WTC11 (cell line): ENCODE measurements around the gene PCDHGA1. TPM values are rescaled to one million over a fixed set of nuclear protein-coding genes. Genes with fewer than 3 reads are reported as not detected.

Experiments used
- ATAC-seq: fragments of 200-7000 bp; cut with Tn5 transposase; 2 replicates; pipeline ENCODE4 v1.10.0; 2021; ENCODE audit warnings: mild to moderate bottlenecking, moderate library complexity
- CTCF ChIA-PET: fragments of 300-600 bp; sonication (Branson Sonifier 250); formaldehyde crosslinking; loops from one replicate; lab custom pipeline; 2021; ENCODE audit warnings: antibody characterized with exemption; lab: Charles Lee
- POLR2A ChIA-PET: fragments of 350-600 bp; sonication (Branson Sonifier 250); formaldehyde crosslinking; loops from one replicate; lab custom pipeline; 2021; ENCODE audit warnings: antibody characterized with exemption; lab: Charles Lee
- DNase-seq: peaks from one replicate; pipeline ENCODE4 v3.0.0; 2021; ENCODE audit warnings: low spot score
- H3K27ac Mint-ChIP-seq: 2 replicates; pipeline ENCODE4 v1.8.0; 2021; ENCODE audit warnings: mixed read lengths
- H3K27me3 Mint-ChIP-seq: 2 replicates; pipeline ENCODE4 v1.8.0; 2021; ENCODE audit warnings: low read depth, mild to moderate bottlenecking, moderate library complexity, mixed read lengths
- H3K36me3 Mint-ChIP-seq: 2 replicates; pipeline ENCODE4 v1.8.0; 2021; ENCODE audit warnings: mixed read lengths
- H3K4me1 Mint-ChIP-seq: 2 replicates; pipeline ENCODE4 v1.8.0; 2022; ENCODE audit warnings: mixed read lengths
- H3K4me3 Mint-ChIP-seq: 2 replicates; pipeline ENCODE4 v1.8.0; 2021; ENCODE audit warnings: mild to moderate bottlenecking, moderate library complexity, mixed read lengths
- H3K9me3 Mint-ChIP-seq: 2 replicates; pipeline ENCODE4 v1.8.0; 2021; ENCODE audit warnings: mixed read lengths
- CREM ChIP-seq: sonication (generic); formaldehyde crosslinking; IDR thresholded peaks from 2 replicates; pipeline ENCODE4 v1.8.1; 2022; ENCODE audit warnings: mild to moderate bottlenecking, missing genetic modification reagents, moderate library complexity
- ETV6 ChIP-seq: sonication (generic); formaldehyde crosslinking; IDR thresholded peaks from 2 replicates; pipeline ENCODE4 v1.8.1; 2022; ENCODE audit warnings: mild to moderate bottlenecking, missing genetic modification reagents
- FOXP1 ChIP-seq: sonication (generic); formaldehyde crosslinking; IDR thresholded peaks from 2 replicates; pipeline ENCODE4 v1.8.0; 2022; ENCODE audit warnings: missing genetic modification reagents, mild to moderate bottlenecking, moderate library complexity, borderline replicate concordance
- NR3C1 ChIP-seq: sonication (generic); formaldehyde crosslinking; conservative IDR thresholded peaks from 2 replicates; pipeline ENCODE4 v1.8.1; 2023; ENCODE audit warnings: low read depth, mild to moderate bottlenecking, missing genetic modification reagents
- TP53 ChIP-seq: sonication (generic); formaldehyde crosslinking; IDR thresholded peaks from 2 replicates; pipeline ENCODE4 v1.8.1; 2023; ENCODE audit warnings: mild to moderate bottlenecking, missing genetic modification reagents
- total RNA-seq: library from RNA; stranded (reverse); gene quantifications from 3 replicates; pipeline ENCODE4 v1.2.3, GENCODE V29; 2021
- TF ChIP-seq, protein P1 (sequence below): sonication (generic); formaldehyde crosslinking; IDR thresholded peaks from 2 replicates; pipeline ENCODE4 v1.8.1; 2023; ENCODE audit warnings: mild to moderate bottlenecking, moderate library complexity, missing genetic modification reagents
- TF ChIP-seq, protein P2 (sequence below): fragments of 200-600 bp; IDR thresholded peaks from 2 replicates; pipeline ENCODE4 v1.8.0; 2022; ENCODE audit warnings: antibody characterized with exemption

Gene PCDHGA1
- total RNA-seq, 1 experiment from 2014 or later, result 1.5 TPM

DNA sequence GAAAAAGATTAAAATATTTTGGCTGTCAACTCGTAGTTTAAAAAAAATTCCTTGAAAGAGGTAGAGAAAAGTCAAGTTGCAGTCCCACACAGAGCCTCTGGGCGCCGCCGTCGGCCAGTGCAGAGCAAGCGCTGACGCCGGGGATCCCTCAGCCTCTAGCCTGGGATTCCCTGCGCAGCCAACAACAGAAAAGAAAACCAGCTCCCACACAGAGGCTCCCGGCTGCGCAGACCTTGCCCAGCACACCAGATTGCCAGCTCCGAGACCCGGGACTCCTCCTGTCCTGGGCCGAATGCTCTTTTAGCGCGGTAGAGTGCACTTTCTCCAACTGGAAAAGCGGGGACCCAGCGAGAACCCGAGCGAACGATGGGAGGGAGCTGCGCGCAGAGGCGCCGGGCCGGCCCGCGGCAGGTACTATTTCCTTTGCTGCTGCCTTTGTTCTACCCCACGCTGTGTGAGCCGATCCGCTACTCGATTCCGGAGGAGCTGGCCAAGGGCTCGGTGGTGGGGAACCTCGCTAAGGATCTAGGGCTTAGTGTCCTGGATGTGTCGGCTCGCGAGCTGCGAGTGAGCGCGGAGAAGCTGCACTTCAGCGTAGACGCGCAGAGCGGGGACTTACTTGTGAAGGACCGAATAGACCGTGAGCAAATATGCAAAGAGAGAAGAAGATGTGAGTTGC, 87.3 kb downstream of the PCDHGA1 start, which contains the start of gene PCDHGB7:
PCDHGB7 (plus strand) TSS at position 184 of the 679 bp plus-strand sequence; CDS start at position 367, 183 bp downstream.
- Mint-ChIP-seq H3K9me3 (peaks cover 39% of the 10 kb centered on the region), H3K4me1 (peaks cover 38% of the 10 kb centered on the region), H3K4me3 (peak within 1 kb of the TSS; percentile 91), H3K36me3 (peaks cover 58% of the 10 kb centered on the region), H3K27me3 (peaks cover 21% of the 10 kb centered on the region), H3K27ac (peak within 1 kb of the TSS; percentile 46)
- ChIA-PET CTCF (interaction anchor here (0.6 to 3.4 kb wide), 52 partner anchors 9 to 282 kb away, joined by 3 to 69 read pairs (median 6); partner anchors contain the start of genes PCDHB14, PCDHB15, PCDHB16 and PCDHB5), POLR2A (interaction anchor here (0.5 to 1.2 kb wide), 5 partner anchors 10 to 436 kb away, joined by 3 to 6 read pairs (median 5); partner anchors contain the start of genes PCDHB15 and PCDHGB6)
- TF ChIP-seq ETV6 (CRISPR knock-in tag) (0 out of 2 replicates have a peak, but pooled peaks have one; percentile 23), FOXP1 (CRISPR knock-in tag) (0 out of 2 replicates have a peak, but pooled peaks have one; percentile 25), CREM (CRISPR knock-in tag) (0 out of 2 replicates have a peak, but pooled peaks have one; percentile 13)
- TF ChIP-seq, protein P1, sequence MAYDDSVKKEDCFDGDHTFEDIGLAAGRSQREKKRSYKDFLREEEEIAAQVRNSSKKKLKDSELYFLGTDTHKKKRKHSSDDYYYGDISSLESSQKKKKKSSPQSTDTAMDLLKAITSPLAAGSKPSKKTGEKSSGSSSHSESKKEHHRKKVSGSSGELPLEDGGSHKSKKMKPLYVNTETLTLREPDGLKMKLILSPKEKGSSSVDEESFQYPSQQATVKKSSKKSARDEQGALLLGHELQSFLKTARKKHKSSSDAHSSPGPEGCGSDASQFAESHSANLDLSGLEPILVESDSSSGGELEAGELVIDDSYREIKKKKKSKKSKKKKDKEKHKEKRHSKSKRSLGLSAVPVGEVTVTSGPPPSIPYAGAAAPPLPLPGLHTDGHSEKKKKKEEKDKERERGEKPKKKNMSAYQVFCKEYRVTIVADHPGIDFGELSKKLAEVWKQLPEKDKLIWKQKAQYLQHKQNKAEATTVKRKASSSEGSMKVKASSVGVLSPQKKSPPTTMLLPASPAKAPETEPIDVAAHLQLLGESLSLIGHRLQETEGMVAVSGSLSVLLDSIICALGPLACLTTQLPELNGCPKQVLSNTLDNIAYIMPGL, result peak; percentile 80
- TF ChIP-seq, protein P2, sequence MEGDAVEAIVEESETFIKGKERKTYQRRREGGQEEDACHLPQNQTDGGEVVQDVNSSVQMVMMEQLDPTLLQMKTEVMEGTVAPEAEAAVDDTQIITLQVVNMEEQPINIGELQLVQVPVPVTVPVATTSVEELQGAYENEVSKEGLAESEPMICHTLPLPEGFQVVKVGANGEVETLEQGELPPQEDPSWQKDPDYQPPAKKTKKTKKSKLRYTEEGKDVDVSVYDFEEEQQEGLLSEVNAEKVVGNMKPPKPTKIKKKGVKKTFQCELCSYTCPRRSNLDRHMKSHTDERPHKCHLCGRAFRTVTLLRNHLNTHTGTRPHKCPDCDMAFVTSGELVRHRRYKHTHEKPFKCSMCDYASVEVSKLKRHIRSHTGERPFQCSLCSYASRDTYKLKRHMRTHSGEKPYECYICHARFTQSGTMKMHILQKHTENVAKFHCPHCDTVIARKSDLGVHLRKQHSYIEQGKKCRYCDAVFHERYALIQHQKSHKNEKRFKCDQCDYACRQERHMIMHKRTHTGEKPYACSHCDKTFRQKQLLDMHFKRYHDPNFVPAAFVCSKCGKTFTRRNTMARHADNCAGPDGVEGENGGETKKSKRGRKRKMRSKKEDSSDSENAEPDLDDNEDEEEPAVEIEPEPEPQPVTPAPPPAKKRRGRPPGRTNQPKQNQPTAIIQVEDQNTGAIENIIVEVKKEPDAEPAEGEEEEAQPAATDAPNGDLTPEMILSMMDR, result peak; percentile 70; the same call in 1 of the 2 replicates
- peak; percentile 79 for ATAC-seq
- DNase-seq, result peak; percentile 89

DNA sequence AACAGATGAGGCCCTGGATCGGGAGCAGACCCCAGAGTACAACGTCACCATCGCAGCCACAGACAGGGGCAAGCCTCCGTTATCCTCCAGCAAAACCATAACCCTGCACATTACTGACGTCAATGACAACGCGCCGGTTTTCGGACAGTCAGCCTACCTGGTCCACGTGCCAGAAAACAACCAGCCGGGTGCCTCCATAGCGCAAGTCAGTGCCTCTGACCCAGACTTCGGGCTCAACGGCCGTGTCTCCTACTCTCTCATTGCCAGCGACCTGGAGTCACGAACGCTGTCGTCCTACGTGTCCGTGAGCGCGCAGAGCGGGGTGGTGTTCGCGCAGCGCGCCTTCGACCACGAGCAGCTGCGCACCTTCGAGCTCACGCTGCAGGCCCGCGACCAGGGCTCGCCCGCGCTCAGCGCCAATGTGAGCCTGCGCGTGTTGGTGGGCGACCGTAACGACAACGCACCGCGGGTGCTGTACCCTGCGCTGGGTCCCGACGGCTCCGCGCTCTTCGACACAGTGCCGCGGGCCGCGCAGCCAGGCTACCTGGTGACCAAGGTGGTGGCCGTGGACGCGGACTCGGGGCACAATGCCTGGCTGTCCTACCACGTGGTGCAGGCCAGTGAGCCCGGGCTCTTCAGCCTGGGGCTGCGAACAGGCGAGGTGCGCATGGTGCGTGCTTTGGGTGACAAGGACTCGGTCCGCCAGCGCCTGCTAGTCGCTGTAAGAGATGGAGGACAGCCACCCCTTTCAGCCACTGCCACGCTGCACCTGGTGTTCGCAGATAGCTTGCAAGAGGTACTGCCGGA, 89.0 kb downstream of the PCDHGA1 start:
- TF ChIP-seq CREM (CRISPR knock-in tag) (no peak), TP53 (no peak)
- peaks cover 36% of the 10 kb centered on the region for H3K9me3 Mint-ChIP-seq
- peaks cover 17% of the 10 kb centered on the region for H3K27me3 Mint-ChIP-seq
- POLR2A ChIA-PET, result interaction anchor here (1.4 kb wide), 1 partner anchor 145 kb away, joined by 4 read pairs; no protein-coding TSS in a partner anchor
- H3K4me1 Mint-ChIP-seq, result peaks cover 34% of the 10 kb centered on the region
- CTCF ChIA-PET, result interaction anchor here (0.6 to 3.6 kb wide), 15 partner anchors 11 to 145 kb away, joined by 4 to 131 read pairs (median 14); partner anchors contain the start of genes PCDHGA12, PCDHGA9 and PCDHGC3
- DNase-seq, result no peak
- peaks cover 61% of the 10 kb centered on the region for H3K36me3 Mint-ChIP-seq
- peak overlapping the region; percentile 91 for H3K4me3 Mint-ChIP-seq
- H3K27ac Mint-ChIP-seq, result no peak overlapping the region
- no peak for ATAC-seq

DNA sequence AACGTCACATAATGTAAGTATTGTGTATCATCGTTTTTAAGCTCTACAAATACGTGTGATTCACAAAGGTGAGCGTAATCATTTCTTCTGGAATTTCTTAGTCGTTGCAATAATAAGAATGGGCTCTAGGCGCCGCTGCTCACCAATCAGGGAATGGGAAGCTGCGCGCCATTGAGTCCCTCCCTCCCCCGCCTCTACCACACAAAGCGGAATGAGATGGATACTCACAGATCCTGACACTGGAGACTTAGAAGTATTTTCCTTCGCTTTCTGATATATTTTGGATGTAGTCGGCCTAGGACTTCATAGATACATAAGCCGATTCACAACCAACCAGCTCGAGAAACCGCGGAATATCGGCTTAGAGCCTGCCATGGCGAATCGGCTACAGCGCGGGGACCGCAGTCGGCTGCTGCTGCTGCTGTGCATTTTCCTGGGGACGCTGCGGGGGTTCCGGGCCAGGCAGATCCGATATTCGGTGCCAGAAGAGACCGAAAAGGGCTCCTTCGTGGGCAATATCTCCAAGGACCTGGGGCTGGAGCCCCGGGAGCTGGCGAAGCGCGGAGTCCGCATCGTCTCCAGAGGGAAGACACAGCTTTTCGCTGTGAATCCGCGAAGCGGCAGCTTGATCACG, 90.7 kb downstream of the PCDHGA1 start, which contains the start of gene PCDHGA11:
PCDHGA11 (plus strand) TSS at position 197 of the 634 bp plus-strand sequence; CDS start at position 374, 177 bp downstream.
- H3K27ac Mint-ChIP-seq, result peak within 1 kb of the TSS; percentile 47
- peaks cover 61% of the 10 kb centered on the region for H3K36me3 Mint-ChIP-seq
- no peak for TF ChIP-seq NR3C1 (CRISPR knock-in tag)
- TF ChIP-seq, protein P2, result peak; percentile 68
- peaks cover 35% of the 10 kb centered on the region for H3K9me3 Mint-ChIP-seq
- DNase-seq, result peak; percentile 77
- ATAC-seq, result peak; percentile 52
- peaks cover 26% of the 10 kb centered on the region for H3K4me1 Mint-ChIP-seq
- POLR2A ChIA-PET, result interaction anchor here (0.8 to 1.4 kb wide), 4 partner anchors 88 to 143 kb away, joined by 3 to 4 read pairs (median 3); no protein-coding TSS in a partner anchor
- peaks cover 14% of the 10 kb centered on the region for H3K27me3 Mint-ChIP-seq
- CTCF ChIA-PET, result interaction anchor here (0.6 to 3.6 kb wide), 50 partner anchors 8 to 326 kb away, joined by 3 to 131 read pairs (median 6); partner anchors contain the start of genes DIAPH1, PCDHB10, PCDHB11 and PCDHB14
- peak within 1 kb of the TSS; percentile 81 for H3K4me3 Mint-ChIP-seq
